HepG2 (cell line): Measurements from ENCODE around the gene NF2. TPM values are rescaled to one million over a fixed set of nuclear protein-coding genes. Genes with fewer than 3 reads are reported as not detected.

Source experiments
- ATAC-seq: fragments of 200-7000 bp; cut with Tn5 transposase; 3 replicates; pipeline ENCODE4 v1.9.1; 2020; ENCODE audit warnings: mild to moderate bottlenecking, moderate library complexity
- BruUV-seq: library from RNA; stranded (reverse); fragments of 400-500 nt; replicated peaks from 2 replicates; lab custom pipeline; 2021; lab: Mats Ljungman, UMichigan
- CTCF ChIA-PET: fragments of 300-600 bp; formaldehyde crosslinking; extraction: SDS; loops from one replicate; lab custom pipeline; 2021; ENCODE audit warnings: low total read pairs, inconsistent platforms, low intra/inter-chr PET ratio; lab: Yijun Ruan, JAX
- POLR2A ChIA-PET: fragments of 350-600 bp; sonication (Branson Sonifier 250); formaldehyde crosslinking; loops from one replicate; lab custom pipeline; 2020; ENCODE audit warnings: antibody characterized with exemption, inconsistent platforms; lab: Yijun Ruan, JAX
- DNase-seq: peaks from one replicate; pipeline ENCODE4 v3.0.0-alpha.2; 2015; ENCODE audit warnings: low spot score
- FAIRE-seq: peaks from 3 replicates; lab custom pipeline; 2011; peaks lifted over from hg19 to GRCh38; lab: Jason Lieb, UNC
- H2AFZ ChIP-seq: one replicate; pipeline ENCODE4 v1.6.1; 2011; ENCODE audit warnings: low read length, inconsistent platforms
- H3K27ac ChIP-seq: fragments of 300-600 bp; 3 replicates; pipeline ENCODE4 v1.8.0; 2011; ENCODE audit warnings: mixed run types, mild to moderate bottlenecking, mixed read lengths, low read length, inconsistent platforms; ENCODE audit not compliant: insufficient read depth; ENCODE audit errors: extremely low read length
- H3K27me3 ChIP-seq, 2 experiments: fragments of 200-600 bp in 1 of 2; 2 replicates in 1 of 2; 3 replicates in 1 of 2; pipeline versions ENCODE4 v1.6.0 to v1.8.0; 2011; ENCODE audit warnings: low read length in 2 of 2, mild to moderate bottlenecking in 2 of 2, moderate library complexity in 2 of 2, inconsistent platforms in 1 of 2; ENCODE audit not compliant: insufficient read depth in 2 of 2, control insufficient read depth in 1 of 2
- H3K36me3 ChIP-seq, 2 experiments: fragments of 200-600 bp in 1 of 2; replicated peaks in 1 of 2; 2 replicates in 1 of 2; 3 replicates in 1 of 2; pipeline versions ENCODE4 v1.5.1 to v1.8.0; 2011; ENCODE audit warnings: low read length in 2 of 2, inconsistent platforms in 1 of 2; ENCODE audit not compliant: insufficient read depth in 2 of 2, control insufficient read depth in 1 of 2
- H3K4me1 ChIP-seq: 2 replicates; pipeline ENCODE4 v1.5.1; 2012; ENCODE audit warnings: low read length, inconsistent platforms; ENCODE audit not compliant: insufficient read depth
- H3K4me2 ChIP-seq: 2 replicates; pipeline ENCODE4 v1.6.0; 2011; ENCODE audit warnings: low read depth, low read length, inconsistent platforms
- H3K4me3 ChIP-seq, 3 experiments: fragments of 200-600 bp in 1 of 3; sonication (generic), shearing (Covaris generic) in 1 of 3; replicated peaks in 1 of 3; 2 replicates each; pipeline ENCODE4 v1.5.1; 2011 to 2016; ENCODE audit warnings: low read length in 3 of 3, inconsistent platforms in 2 of 3, low read depth in 2 of 3, mild to moderate bottlenecking in 2 of 3, control low read depth in 1 of 3, mixed read lengths in 1 of 3; ENCODE audit not compliant: insufficient read depth in 1 of 3
- H3K79me2 ChIP-seq: one replicate; pipeline ENCODE4 v1.6.1; 2011; ENCODE audit warnings: low read length, inconsistent platforms; ENCODE audit not compliant: insufficient read depth
- H3K9ac ChIP-seq: 2 replicates; pipeline ENCODE4 v1.6.0; 2011; ENCODE audit warnings: mild to moderate bottlenecking, low read depth, low read length, inconsistent platforms; ENCODE audit not compliant: insufficient read depth
- H3K9me3 ChIP-seq: 2 replicates; pipeline ENCODE4 v1.5.1; 2012; ENCODE audit warnings: mild to moderate bottlenecking, low read length
- H4K20me1 ChIP-seq: 2 replicates; pipeline ENCODE4 v1.6.0; 2011; ENCODE audit warnings: inconsistent platforms, mild to moderate bottlenecking, low read length, moderate library complexity; ENCODE audit not compliant: insufficient read depth
- CHD4 ChIP-seq: fragments of 200-600 bp; sonication (generic); IDR thresholded peaks from 2 replicates; pipeline ENCODE4 v1.7.0; 2017; ENCODE audit warnings: mild to moderate bottlenecking, low read length, borderline replicate concordance
- MAF1 ChIP-seq: sonication (generic); formaldehyde crosslinking; IDR thresholded peaks from 2 replicates; pipeline ENCODE4 v1.5.0; 2020; ENCODE audit warnings: missing genetic modification reagents, borderline replicate concordance
- MIER3 ChIP-seq: IDR thresholded peaks from 2 replicates; pipeline ENCODE4 v1.6.1; 2016; ENCODE audit warnings: missing compliant biosample characterization, borderline replicate concordance
- NR2F1 ChIP-seq, 2 experiments: fragments of 450-650 bp in 1 of 2; formaldehyde crosslinking in 1 of 2; IDR thresholded peaks; 2 replicates each; pipeline versions ENCODE4 v1.5.0 to v1.6.1; 2016 to 2020; ENCODE audit warnings: mild to moderate bottlenecking in 1 of 2, missing compliant biosample characterization in 1 of 2, missing genetic modification reagents in 1 of 2, moderate library complexity in 1 of 2
- SPEN ChIP-seq: sonication (generic); formaldehyde crosslinking; IDR thresholded peaks from 2 replicates; pipeline ENCODE4 v1.5.1; 2020; ENCODE audit warnings: low read depth, mild to moderate bottlenecking, missing genetic modification reagents
- ZFAT ChIP-seq: sonication (generic); formaldehyde crosslinking; conservative IDR thresholded peaks from 2 replicates; pipeline ENCODE4 v1.8.1; 2023; ENCODE audit warnings: missing genetic modification reagents, inconsistent platforms
- ZNF362 ChIP-seq: sonication (generic); formaldehyde crosslinking; IDR thresholded peaks from 2 replicates; pipeline ENCODE4 v1.4.0; 2020; ENCODE audit warnings: missing genetic modification reagents, mild to moderate bottlenecking, borderline replicate concordance
- ZNF367 ChIP-seq: sonication (generic); formaldehyde crosslinking; IDR thresholded peaks from 2 replicates; pipeline ENCODE4 v1.4.0; 2020; ENCODE audit warnings: missing genetic modification reagents, borderline replicate concordance
- ZNF574 ChIP-seq: sonication (generic); formaldehyde crosslinking; IDR thresholded peaks from 2 replicates; pipeline ENCODE4 v1.4.0; 2020; ENCODE audit warnings: missing genetic modification reagents
- ZNF619 ChIP-seq: sonication (generic); formaldehyde crosslinking; IDR thresholded peaks from 2 replicates; pipeline ENCODE4 v1.4.0; 2020; ENCODE audit warnings: mild to moderate bottlenecking, missing genetic modification reagents
- WGBS: methylation state at CpG from one replicate; pipeline ENCODE4 v1.1.6; 2017; ENCODE audit warnings: low lambda C conversion rate; 5-methylcytosine and 5-hydroxymethylcytosine counted together
- in situ Hi-C: cut with HindIII; loops from 2 replicates; pipeline ENCODE4 v1.10.0; 2017; ENCODE audit warnings: low pct_unique_long_range_greater_than_20kb; ENCODE audit not compliant: extremely low pct_ligation_motif_present
- intact Hi-C: fragments of 100-400 bp; cut with micrococcal nuclease; formaldehyde crosslinking; loops from one replicate; pipeline ENCODE4 v1.10.0; 2022; ENCODE audit not compliant: unreplicated experiment
- polyA plus RNA-seq, 8 experiments: library from polyadenylated mRNA; depleted of rRNA in 3 of 8; stranded (reverse) in 7 of 8; unstranded in 1 of 8; fragments of >200 nt; fragmentation: Illumina TruSeq in 4 of 8; extraction: Trizol in 4 of 8; gene quantifications; 2 replicates each; pipeline versions ENCODE4 v1.2.1 to v1.2.3, GENCODE V29; 2011 to 2016; ENCODE audit warnings: low read depth in 4 of 8, missing spikeins in 1 of 8, mixed read lengths in 1 of 8; ENCODE audit not compliant: insufficient read depth in 1 of 8
- total RNA-seq, 5 experiments: library from RNA; depleted of rRNA; stranded (reverse); fragments of >200 nt; fragmentation: Illumina TruSeq; extraction: Trizol; gene quantifications; 2 replicates each; pipeline ENCODE4 v1.2.3, GENCODE V29; 2016; ENCODE audit warnings: low read depth in 1 of 5

NF2 gene
- total and polyA plus RNA-seq, 2 of the 13 experiments (the other 11 are each of a cell fraction or from before 2014, with no cell fraction given), result 9.3 to 33.3 TPM

- no peak for FAIRE-seq
- TF ChIP-seq ZNF367 (CRISPR knock-in tag) (no peak), CHD4 (no peak), MIER3 (CRISPR knock-in tag) (no peak), MAF1 (CRISPR knock-in tag) (no peak), ZNF574 (no peak), ZNF362 (CRISPR knock-in tag) (no peak), ZNF619 (no peak), SPEN (CRISPR knock-in tag) (no peak), ZFAT (no peak), NR2F1 (CRISPR knock-in tag; IDR thresholded peaks at IDR 0.05) (no peak)
- CTCF ChIA-PET, result no interaction called here
- H3K27ac ChIP-seq, result no peak overlapping the region
- WGBS, result 81% methylated on average over 6 of the region's 15 CpGs
- no peak overlapping the region for H3K4me2 ChIP-seq
- intact Hi-C loops, result no loop called here
- DNase-seq, result no peak
- H3K36me3 ChIP-seq, result peaks cover 3% of the 10 kb centered on the region in 2 experiments; a peak in 3 of 5 replicates
- in situ Hi-C loops, result no loop called here
- ATAC-seq, result no peak
- no peak overlapping the region for H3K9ac ChIP-seq
- no peak overlapping the region for H3K4me3 ChIP-seq
- no peaks in the 10 kb centered on the region for H3K27me3 ChIP-seq
- H3K4me1 ChIP-seq, result no peaks in the 10 kb centered on the region
- no peaks in the 10 kb centered on the region for H3K9me3 ChIP-seq
- H2AFZ ChIP-seq, result no peak overlapping the region
- H4K20me1 ChIP-seq, result no peaks in the 10 kb centered on the region
- BruUV-seq, result no TSS peak
- POLR2A ChIA-PET, result no interaction called here
- H3K79me2 ChIP-seq, result no peaks in the 10 kb centered on the region
Measured at GRCh38 chr22:29738118-29738815, 134.8 kb downstream of the NF2 start.
